Left ventricle myocardium inferior (tissue), 1 donor: ENCODE measurements around the gene PCDHGC5. TPM values are rescaled to one million over a fixed set of nuclear protein-coding genes. Genes with fewer than 3 reads are reported as not detected.

Experiments
- DNase-seq: peaks from one replicate; pipeline ENCODE4 v3.0.0-alpha.2; 2020
- H3K27ac ChIP-seq: fragments of 200-600 bp; replicated peaks from 2 replicates; pipeline ENCODE4 v1.8.0; 2021
- H3K27me3 ChIP-seq: fragments of 200-600 bp; 2 replicates; pipeline ENCODE4 v1.8.0; 2021; ENCODE audit warnings: low read depth
- H3K36me3 ChIP-seq: fragments of 200-600 bp; 2 replicates; pipeline ENCODE4 v1.8.0; 2021
- H3K4me1 ChIP-seq: fragments of 200-600 bp; 2 replicates; pipeline ENCODE4 v1.8.0; 2021
- H3K4me3 ChIP-seq: fragments of 200-600 bp; 2 replicates; pipeline ENCODE4 v1.8.0; 2021; ENCODE audit warnings: mild to moderate bottlenecking, moderate library complexity
- H3K9me3 ChIP-seq: fragments of 200-600 bp; replicated peaks from 2 replicates; pipeline ENCODE4 v1.8.0; 2021
- intact Hi-C: fragments of 100-400 bp; cut with micrococcal nuclease; formaldehyde crosslinking; loops from one replicate; pipeline ENCODE4 v1.11.0; 2022
- total RNA-seq: library from RNA; stranded (reverse); fragmentation: NEBNext Ultra II Directional; extraction: Animal tissue kit (Norgen Biotek cat#: 25700); gene quantifications from one replicate; pipeline ENCODE4 v1.2.1, GENCODE V29; 2021
- TF ChIP-seq, protein P1 (sequence below): fragments of 200-600 bp; IDR thresholded peaks from 2 replicates; pipeline ENCODE4 v1.8.0; 2021; ENCODE audit warnings: antibody characterized with exemption, mild to moderate bottlenecking, borderline replicate concordance
- donor health status: DM: no; HTN: yes; CAD: no; lungs with severe emphysema.

The PCDHGC5 gene
- total RNA-seq, 1 donor from 2014 or later = 2.9 TPM

DNA sequence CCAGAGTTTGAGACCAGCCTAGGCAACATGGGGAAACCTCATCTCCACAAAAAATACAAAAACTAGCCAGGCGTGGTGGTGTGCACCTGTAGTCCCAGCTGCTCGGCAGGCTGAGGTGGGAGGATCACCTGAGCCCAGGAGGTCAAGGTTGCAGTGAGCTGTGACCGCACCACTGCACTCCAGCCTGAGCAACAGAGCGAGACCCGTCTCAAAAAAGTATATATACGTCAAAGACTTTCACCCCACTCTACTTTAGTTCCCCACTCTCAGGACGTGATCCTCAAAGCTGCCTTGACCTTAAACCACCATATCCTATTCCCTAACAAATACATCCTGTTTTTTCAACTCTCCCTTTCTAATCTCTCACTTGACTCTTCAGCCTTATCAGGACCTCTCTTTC is 41.0 kb downstream of the PCDHGC5 start:
- DNase-seq = no peak
- H3K27me3 ChIP-seq = no peaks in the 10 kb centered on the region
- H3K36me3 ChIP-seq = peaks cover 30% of the 10 kb centered on the region
- H3K27ac ChIP-seq = peak overlapping the region; percentile 87
- H3K4me1 ChIP-seq = peaks cover 47% of the 10 kb centered on the region
- no peak overlapping the region for H3K4me3 ChIP-seq
- TF ChIP-seq, protein P1, sequence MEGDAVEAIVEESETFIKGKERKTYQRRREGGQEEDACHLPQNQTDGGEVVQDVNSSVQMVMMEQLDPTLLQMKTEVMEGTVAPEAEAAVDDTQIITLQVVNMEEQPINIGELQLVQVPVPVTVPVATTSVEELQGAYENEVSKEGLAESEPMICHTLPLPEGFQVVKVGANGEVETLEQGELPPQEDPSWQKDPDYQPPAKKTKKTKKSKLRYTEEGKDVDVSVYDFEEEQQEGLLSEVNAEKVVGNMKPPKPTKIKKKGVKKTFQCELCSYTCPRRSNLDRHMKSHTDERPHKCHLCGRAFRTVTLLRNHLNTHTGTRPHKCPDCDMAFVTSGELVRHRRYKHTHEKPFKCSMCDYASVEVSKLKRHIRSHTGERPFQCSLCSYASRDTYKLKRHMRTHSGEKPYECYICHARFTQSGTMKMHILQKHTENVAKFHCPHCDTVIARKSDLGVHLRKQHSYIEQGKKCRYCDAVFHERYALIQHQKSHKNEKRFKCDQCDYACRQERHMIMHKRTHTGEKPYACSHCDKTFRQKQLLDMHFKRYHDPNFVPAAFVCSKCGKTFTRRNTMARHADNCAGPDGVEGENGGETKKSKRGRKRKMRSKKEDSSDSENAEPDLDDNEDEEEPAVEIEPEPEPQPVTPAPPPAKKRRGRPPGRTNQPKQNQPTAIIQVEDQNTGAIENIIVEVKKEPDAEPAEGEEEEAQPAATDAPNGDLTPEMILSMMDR = no peak
- intact Hi-C loops = loop anchor here (10.0 kb wide), 1 partner anchor 95 kb away; the partner anchor contains the start of gene PCDHGA12
- no peaks in the 10 kb centered on the region for H3K9me3 ChIP-seq

DNA sequence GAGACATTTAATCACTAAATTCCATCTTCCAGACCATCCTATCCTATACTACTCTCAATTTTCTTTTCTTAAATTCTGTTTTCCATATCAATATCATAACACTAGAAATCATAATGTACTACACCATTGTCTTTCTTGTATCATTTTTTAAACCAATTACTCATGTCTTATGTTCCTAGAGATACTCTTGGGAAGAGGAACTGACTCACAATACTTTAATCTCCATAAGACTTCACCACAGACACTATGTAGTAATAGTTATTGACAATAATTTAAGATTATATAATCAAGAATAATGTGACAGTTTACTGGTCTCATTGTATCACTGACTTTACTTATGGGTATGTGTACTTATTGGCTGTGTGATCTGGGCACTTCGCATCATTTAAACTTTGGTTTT is 43.8 kb downstream of the PCDHGC5 start:
- intact Hi-C loops = no loop called here
- Histone ChIP-seq H3K9me3 (no peaks in the 10 kb centered on the region), H3K27me3 (no peaks in the 10 kb centered on the region), H3K36me3 (peaks cover 9% of the 10 kb centered on the region), H3K27ac (no peak overlapping the region), H3K4me1 (peaks cover 32% of the 10 kb centered on the region), H3K4me3 (no peak overlapping the region)
- no peak for DNase-seq
- TF ChIP-seq, protein P1 = no peak

DNA sequence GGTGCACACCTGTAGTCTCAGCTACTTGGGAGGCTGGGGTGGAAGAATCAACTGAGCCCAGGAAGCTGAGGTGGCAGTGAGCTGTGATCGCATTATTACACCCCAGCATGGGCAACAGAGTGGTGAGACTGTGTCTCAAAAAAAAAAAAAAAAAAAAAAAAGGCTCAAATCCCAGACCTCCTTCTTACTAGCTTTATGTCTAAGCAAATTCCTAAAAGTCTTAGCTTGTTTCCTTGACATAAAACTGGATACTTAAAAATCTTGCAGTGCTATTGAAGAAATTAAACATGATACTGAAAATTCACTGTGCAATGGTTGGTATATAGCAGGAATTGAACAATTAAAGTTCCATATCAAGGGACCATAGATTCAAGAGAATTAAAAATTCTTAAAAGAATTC is 45.0 kb downstream of the PCDHGC5 start:
- H3K27ac ChIP-seq = no peak overlapping the region
- DNase-seq = no peak
- intact Hi-C loops = no loop called here
- no peak overlapping the region for H3K4me3 ChIP-seq
- H3K4me1 ChIP-seq = peaks cover 20% of the 10 kb centered on the region
- H3K27me3 ChIP-seq = no peaks in the 10 kb centered on the region
- H3K36me3 ChIP-seq = peaks cover 9% of the 10 kb centered on the region
- H3K9me3 ChIP-seq = no peaks in the 10 kb centered on the region
- TF ChIP-seq, protein P1 = no peak

DNA sequence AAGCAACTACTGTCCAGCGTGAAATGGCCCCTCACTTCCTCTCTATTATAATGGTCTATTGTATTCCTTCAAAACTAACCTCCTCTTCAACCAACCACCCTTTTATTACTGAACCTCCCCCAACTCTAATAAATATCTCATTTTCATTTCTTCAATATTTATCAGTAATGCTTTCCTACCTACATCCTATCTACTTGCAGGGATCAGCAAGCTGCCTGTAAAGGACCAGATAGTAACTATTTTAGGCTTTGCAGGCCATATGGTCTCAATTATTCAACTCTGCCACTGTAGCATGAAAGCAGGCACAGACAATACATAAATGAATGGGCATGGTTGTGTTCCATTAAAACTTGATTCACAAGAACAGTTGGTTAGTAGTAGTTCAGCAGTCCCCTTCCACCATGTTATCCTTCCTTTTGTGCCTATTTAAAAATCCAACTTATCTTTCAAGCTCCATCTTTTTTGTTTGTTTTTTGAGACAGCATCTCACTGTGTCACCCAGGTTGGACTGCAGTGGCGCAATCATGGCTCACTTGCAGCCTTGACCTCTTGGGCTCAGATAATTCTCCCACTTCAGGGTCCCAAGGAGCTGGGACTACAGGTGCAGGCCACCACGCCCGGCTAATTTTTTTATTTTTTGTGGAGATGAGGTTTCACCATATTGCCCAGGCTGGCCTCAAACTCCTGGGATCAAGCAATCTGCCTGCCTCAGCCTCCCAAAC is 45.8 kb downstream of the PCDHGC5 start:
- Histone ChIP-seq H3K27me3 (no peaks in the 10 kb centered on the region), H3K4me3 (no peak overlapping the region), H3K27ac (no peak overlapping the region), H3K4me1 (peaks cover 12% of the 10 kb centered on the region), H3K9me3 (no peaks in the 10 kb centered on the region), H3K36me3 (peaks cover 9% of the 10 kb centered on the region)
- intact Hi-C loops = no loop called here
- no peak for DNase-seq
- TF ChIP-seq, protein P1 = no peak

Other genes with a start within 250 kb of the PCDHGC5 start
- gene PCDHB15, start 243.7 kb upstream of the PCDHGC5 start, total RNA-seq = 2.8 TPM
- not detected for gene SLC25A2, start 185.0 kb upstream of the PCDHGC5 start, total RNA-seq
- gene TAF7, start 168.3 kb upstream of the PCDHGC5 start, total RNA-seq = 108 TPM
- gene PCDHGA1, start 158.6 kb upstream of the PCDHGC5 start, total RNA-seq = 3.1 TPM
- 7.8 TPM for gene PCDHGA2, start 150.3 kb upstream of the PCDHGC5 start, total RNA-seq
- 12.2 TPM for gene PCDHGA3, start 145.3 kb upstream of the PCDHGC5 start, total RNA-seq
- gene PCDHGB1, start 139.0 kb upstream of the PCDHGC5 start, total RNA-seq = 5.7 TPM
- gene PCDHGA4, start 134.1 kb upstream of the PCDHGC5 start, total RNA-seq = 7.3 TPM
- gene PCDHGB2, start 129.1 kb upstream of the PCDHGC5 start, total RNA-seq = 8.8 TPM
- gene PCDHGA5, start 124.9 kb upstream of the PCDHGC5 start, total RNA-seq = 4.9 TPM
- gene PCDHGB3, start 118.8 kb upstream of the PCDHGC5 start, total RNA-seq = 6.3 TPM
- 5.6 TPM for gene PCDHGA6, start 115.2 kb upstream of the PCDHGC5 start, total RNA-seq
- 5.8 TPM for gene PCDHGA7, start 106.3 kb upstream of the PCDHGC5 start, total RNA-seq
- 4.2 TPM for gene PCDHGB4, start 101.4 kb upstream of the PCDHGC5 start, total RNA-seq
- 8.5 TPM for gene PCDHGA8, start 96.4 kb upstream of the PCDHGC5 start, total RNA-seq
- gene PCDHGB5, start 91.1 kb upstream of the PCDHGC5 start, total RNA-seq = 6.0 TPM
- 3.9 TPM for gene PCDHGA9, start 86.3 kb upstream of the PCDHGC5 start, total RNA-seq
- gene PCDHGB6, start 81.1 kb upstream of the PCDHGC5 start, total RNA-seq = 5.0 TPM
- gene PCDHGA10, start 76.1 kb upstream of the PCDHGC5 start, total RNA-seq = 5.0 TPM
- gene PCDHGB7, start 71.4 kb upstream of the PCDHGC5 start, total RNA-seq = 7.9 TPM
- gene PCDHGA11, start 68.0 kb upstream of the PCDHGC5 start, total RNA-seq = 3.8 TPM
- 4.8 TPM for gene PCDHGA12, start 58.6 kb upstream of the PCDHGC5 start, total RNA-seq
- 15.6 TPM for gene PCDHGC3, start 13.1 kb upstream of the PCDHGC5 start, total RNA-seq
- 1.8 TPM for gene PCDHGC4, start 4.1 kb upstream of the PCDHGC5 start, total RNA-seq
- 53.1 TPM for gene DIAPH1, start 129.9 kb downstream of the PCDHGC5 start, total RNA-seq
- gene HDAC3, start 147.8 kb downstream of the PCDHGC5 start, total RNA-seq = 27.4 TPM
- gene RELL2, start 147.9 kb downstream of the PCDHGC5 start, total RNA-seq = 1.0 TPM
- gene FCHSD1, start 162.3 kb downstream of the PCDHGC5 start, total RNA-seq = 4.7 TPM
- 15.2 TPM for gene ARAP3, start 193.1 kb downstream of the PCDHGC5 start, total RNA-seq